Measurements from ENCODE around the gene PNCK. TPM values are rescaled to one million over a fixed set of nuclear protein-coding genes. Genes with fewer than 3 reads are reported as not detected.

Gene PNCK
- total RNA-seq, 2 experiments from 2014 or later: 0.70 to 1.0 TPM

DNA sequence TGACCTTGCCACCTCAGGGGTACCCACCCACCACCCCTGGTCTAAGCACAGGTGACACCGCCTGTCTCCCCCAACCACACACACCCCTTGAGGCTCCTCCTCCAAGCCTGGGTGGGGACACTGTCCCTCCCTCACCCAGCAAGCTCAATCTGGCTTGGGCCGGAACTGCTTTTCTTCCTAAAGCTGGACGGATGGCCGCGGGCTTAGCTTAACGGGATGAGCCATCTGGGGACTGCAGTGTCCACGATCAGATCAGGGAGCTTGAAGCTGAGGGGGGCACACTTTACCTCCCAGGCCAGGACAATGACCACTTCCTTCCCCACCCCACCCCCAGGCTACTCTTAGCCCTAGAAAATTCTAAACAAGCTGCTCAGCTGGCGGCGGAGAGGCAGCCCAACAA is 13.1 kb upstream of the PNCK start:
- Mint-ChIP-seq H3K4me3 (peak overlapping the region; percentile 69), H3K36me3 (ENCODE audit: low read depth) (no peaks in the 10 kb centered on the region), H3K27ac (no peak overlapping the region), H3K9me3 (no peaks in the 10 kb centered on the region), H3K4me1 (ENCODE audit: low read depth) (no peaks in the 10 kb centered on the region), H3K27me3 (peaks cover 7% of the 10 kb centered on the region)
- Histone ChIP-seq H3K27me3 (ENCODE audit: control insufficient read depth in 1 of 2, insufficient read depth in 2 of 2, low read length in 2 of 2) (peaks cover 0 to 3% of the 10 kb centered on the region in 2 experiments), H3K9me3 (ENCODE audit: control insufficient read depth in 1 of 2, insufficient read depth in 1 of 2, low read length in 2 of 2) (no peaks in the 10 kb centered on the region), H3K4me1 (ENCODE audit: insufficient read depth, low read length) (peaks cover 6% of the 10 kb centered on the region), H3K36me3 (ENCODE audit: insufficient read depth, low read length) (no peaks in the 10 kb centered on the region), H3K4me3 (ENCODE audit: low read length) (no peak overlapping the region), H3K27ac (ENCODE audit: low read depth in 1 of 2, low read length in 2 of 2) (no peak overlapping the region)
- TF ChIP-seq, protein P1, sequence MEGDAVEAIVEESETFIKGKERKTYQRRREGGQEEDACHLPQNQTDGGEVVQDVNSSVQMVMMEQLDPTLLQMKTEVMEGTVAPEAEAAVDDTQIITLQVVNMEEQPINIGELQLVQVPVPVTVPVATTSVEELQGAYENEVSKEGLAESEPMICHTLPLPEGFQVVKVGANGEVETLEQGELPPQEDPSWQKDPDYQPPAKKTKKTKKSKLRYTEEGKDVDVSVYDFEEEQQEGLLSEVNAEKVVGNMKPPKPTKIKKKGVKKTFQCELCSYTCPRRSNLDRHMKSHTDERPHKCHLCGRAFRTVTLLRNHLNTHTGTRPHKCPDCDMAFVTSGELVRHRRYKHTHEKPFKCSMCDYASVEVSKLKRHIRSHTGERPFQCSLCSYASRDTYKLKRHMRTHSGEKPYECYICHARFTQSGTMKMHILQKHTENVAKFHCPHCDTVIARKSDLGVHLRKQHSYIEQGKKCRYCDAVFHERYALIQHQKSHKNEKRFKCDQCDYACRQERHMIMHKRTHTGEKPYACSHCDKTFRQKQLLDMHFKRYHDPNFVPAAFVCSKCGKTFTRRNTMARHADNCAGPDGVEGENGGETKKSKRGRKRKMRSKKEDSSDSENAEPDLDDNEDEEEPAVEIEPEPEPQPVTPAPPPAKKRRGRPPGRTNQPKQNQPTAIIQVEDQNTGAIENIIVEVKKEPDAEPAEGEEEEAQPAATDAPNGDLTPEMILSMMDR (IDR thresholded peaks at IDR 0.05): no peak
- no peak for DNase-seq
- ChIA-PET POLR2A (no interaction called here), CTCF (no interaction called here)
- ATAC-seq (ENCODE audit: poor library complexity): no peak
- intact Hi-C loops (cut with DNase I, micrococcal nuclease): loop anchor here in 1 of 2 experiments (5.0 to 10.0 kb wide), 2 partner anchors 68 to 266 kb away; no protein-coding TSS in a partner anchor

DNA sequence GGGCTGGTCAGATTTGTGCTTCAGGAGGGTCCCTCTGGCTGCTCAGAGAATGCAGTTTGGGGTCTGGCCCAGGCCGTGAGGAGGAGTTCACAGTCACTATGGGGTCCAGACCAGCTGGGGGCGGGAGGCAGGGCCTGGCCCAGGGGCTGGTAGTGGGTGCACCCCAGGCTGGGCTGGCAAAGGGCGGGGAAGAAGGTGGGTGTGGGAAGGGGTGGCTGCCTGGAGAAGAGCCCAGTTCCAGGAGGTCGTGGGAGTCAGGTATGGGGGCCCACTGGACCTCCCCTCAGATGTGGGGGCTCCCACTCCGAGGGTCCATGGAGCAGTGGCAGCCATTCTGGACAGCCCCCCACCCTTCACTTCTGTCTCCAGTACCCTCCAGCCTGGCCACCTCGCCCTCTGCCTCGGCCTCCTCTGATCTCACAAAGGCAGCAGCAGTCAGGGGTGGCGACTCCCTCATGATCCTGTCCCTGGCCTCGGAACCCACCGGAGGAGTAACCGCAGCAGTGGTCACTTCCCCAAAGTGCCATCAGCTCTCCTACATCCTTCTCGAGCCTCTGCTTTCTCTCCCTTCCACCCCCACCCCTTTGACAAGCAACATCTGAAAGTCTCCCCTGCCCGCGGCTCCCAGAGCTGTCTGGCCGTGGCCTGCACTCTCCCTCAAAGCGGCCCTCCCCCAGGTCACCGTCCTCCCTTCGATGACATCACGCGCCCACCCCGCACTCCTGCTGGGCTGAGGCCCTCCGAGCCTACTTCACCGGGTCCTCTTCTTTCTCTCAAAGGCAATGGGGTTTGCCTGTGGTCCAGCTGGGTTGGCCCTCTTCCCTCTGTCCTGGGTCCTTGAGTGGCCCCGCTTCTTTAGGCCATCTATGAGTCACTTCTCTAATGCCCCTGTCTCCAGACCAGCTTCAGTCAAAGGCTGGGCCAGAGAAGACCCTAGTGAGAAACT is 12.4 kb upstream of the PNCK start:
- ChIA-PET POLR2A (no interaction called here), CTCF (no interaction called here)
- TF ChIP-seq, protein P1 (IDR thresholded peaks at IDR 0.05): no peak
- no peak overlapping the region for H3K4me3 ChIP-seq (ENCODE audit: low read length)
- intact Hi-C loops (cut with DNase I, micrococcal nuclease): loop anchor here in 1 of 2 experiments (5.0 to 10.0 kb wide), 2 partner anchors 69 to 266 kb away; no protein-coding TSS in a partner anchor
- H3K4me1 ChIP-seq (ENCODE audit: insufficient read depth, low read length): peaks cover 6% of the 10 kb centered on the region
- Mint-ChIP-seq H3K27me3 (peaks cover 7% of the 10 kb centered on the region), H3K36me3 (ENCODE audit: low read depth) (no peaks in the 10 kb centered on the region), H3K4me1 (ENCODE audit: low read depth) (no peaks in the 10 kb centered on the region), H3K4me3 (peak overlapping the region; percentile 42), H3K9me3 (no peaks in the 10 kb centered on the region), H3K27ac (no peak overlapping the region)
- no peaks in the 10 kb centered on the region for H3K36me3 ChIP-seq (ENCODE audit: insufficient read depth, low read length)
- H3K27ac ChIP-seq (ENCODE audit: low read depth in 1 of 2, low read length in 2 of 2): no peak overlapping the region
- no peaks in the 10 kb centered on the region for H3K9me3 ChIP-seq (ENCODE audit: control insufficient read depth in 1 of 2, insufficient read depth in 1 of 2, low read length in 2 of 2)
- peaks cover 0 to 3% of the 10 kb centered on the region in 2 experiments for H3K27me3 ChIP-seq (ENCODE audit: control insufficient read depth in 1 of 2, insufficient read depth in 2 of 2, low read length in 2 of 2)
- DNase-seq (no peak), ATAC-seq (ENCODE audit: poor library complexity) (no peak)

DNA sequence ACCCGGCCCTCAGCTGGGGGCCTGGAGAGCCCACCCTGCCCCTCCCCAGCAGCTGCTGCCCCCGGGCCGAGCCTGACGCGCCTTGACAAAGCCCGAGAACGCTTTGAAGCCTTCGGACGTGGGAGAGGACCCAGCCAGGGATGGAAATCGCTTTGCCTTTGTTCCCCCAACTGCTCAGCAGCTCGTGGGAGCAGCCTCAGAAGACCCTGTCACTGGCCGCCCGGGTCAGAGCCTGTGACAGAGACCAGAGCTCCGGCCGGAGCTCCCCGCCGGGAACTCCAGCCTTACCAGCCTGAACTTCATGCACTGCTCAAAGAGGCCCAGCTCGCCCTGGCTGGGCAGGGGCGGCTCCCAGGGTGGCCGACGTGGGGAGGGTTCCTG is 11.5 kb upstream of the PNCK start:
- H3K36me3 ChIP-seq (ENCODE audit: insufficient read depth, low read length): no peaks in the 10 kb centered on the region
- H3K4me3 Mint-ChIP-seq: no peak overlapping the region
- H3K27me3 ChIP-seq (ENCODE audit: control insufficient read depth in 1 of 2, insufficient read depth in 2 of 2, low read length in 2 of 2): peaks cover 0 to 3% of the 10 kb centered on the region in 2 experiments
- no peaks in the 10 kb centered on the region for H3K9me3 Mint-ChIP-seq
- H3K27ac Mint-ChIP-seq: no peak overlapping the region
- CTCF ChIA-PET: no interaction called here
- H3K4me1 Mint-ChIP-seq (ENCODE audit: low read depth): no peaks in the 10 kb centered on the region
- intact Hi-C loops (cut with DNase I, micrococcal nuclease): loop anchor here in 1 of 2 experiments (5.0 to 10.0 kb wide), 2 partner anchors 70 to 267 kb away; no protein-coding TSS in a partner anchor
- ATAC-seq (ENCODE audit: poor library complexity) (no peak), DNase-seq (no peak)
- TF ChIP-seq, protein P1 (IDR thresholded peaks at IDR 0.05): no peak
- peaks cover 7% of the 10 kb centered on the region for H3K27me3 Mint-ChIP-seq
- no peaks in the 10 kb centered on the region for H3K9me3 ChIP-seq (ENCODE audit: control insufficient read depth in 1 of 2, insufficient read depth in 1 of 2, low read length in 2 of 2)
- H3K27ac ChIP-seq (ENCODE audit: low read depth in 1 of 2, low read length in 2 of 2): no peak overlapping the region
- H3K4me3 ChIP-seq (ENCODE audit: low read length): no peak overlapping the region
- peaks cover 6% of the 10 kb centered on the region for H3K4me1 ChIP-seq (ENCODE audit: insufficient read depth, low read length)
- no peaks in the 10 kb centered on the region for H3K36me3 Mint-ChIP-seq (ENCODE audit: low read depth)
- POLR2A ChIA-PET: no interaction called here

Measured in CD4-positive, alpha-beta T cell (primary cell).